GM12801 (cell line): ENCODE results near the gene AGAP2.

Source experiments
- CTCF ChIP-seq: IDR thresholded peaks from one replicate; pipeline ENCODE4 v1.5.1; 2011; ENCODE audit warnings: control low read depth; ENCODE audit not compliant: insufficient read length; ENCODE audit errors: extremely low read depth

Gene AGAP2

DNA sequence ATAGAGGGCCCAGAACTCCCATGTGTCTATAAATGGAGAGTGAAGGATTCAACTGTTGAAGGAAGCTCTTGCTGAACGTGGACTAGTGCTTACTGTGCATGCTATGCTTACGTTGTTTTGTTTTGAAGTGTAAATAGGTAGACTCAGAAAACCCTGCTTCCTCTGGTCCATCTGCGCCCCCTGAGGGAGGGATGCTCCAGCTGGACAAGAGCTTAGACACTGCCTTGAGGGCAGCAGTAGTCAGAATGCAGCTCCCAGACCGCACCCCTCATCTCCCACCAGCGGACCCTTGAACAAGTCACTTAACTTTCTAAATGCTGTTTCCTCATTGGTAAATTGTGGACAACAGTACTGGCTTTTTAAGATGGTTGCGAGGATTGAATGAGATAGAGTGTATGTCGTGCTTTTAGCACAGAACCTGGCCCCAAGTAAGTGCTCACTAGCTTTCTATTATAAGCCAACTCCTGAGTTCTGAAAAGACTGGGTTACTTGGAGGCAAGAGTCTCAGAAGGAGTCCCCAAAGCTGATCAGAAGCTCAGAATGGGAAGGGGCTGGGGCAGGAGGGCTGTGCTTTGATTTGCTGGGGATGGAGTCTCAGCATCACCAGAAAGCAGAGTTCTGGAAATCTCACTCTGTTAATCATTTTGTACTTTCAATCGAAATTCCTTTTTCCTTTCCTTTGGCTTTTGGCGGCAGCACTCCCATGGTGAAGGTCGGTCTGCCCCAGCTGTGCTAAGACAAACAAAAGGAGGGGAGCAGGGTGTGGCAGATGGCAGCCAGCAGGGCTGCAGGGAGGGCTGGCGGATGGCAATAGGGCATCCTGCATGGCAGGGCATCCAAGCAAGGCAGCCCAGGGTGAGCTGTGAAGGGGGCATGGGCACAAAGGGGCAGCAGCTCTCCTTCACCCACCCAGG, 15.6 kb downstream of the AGAP2 start:
- TF ChIP-seq CTCF, result no peak

GRCh38 chr12:57720606-57721595, 17.6 kb downstream of the AGAP2 start:
- no peak for TF ChIP-seq CTCF

DNA sequence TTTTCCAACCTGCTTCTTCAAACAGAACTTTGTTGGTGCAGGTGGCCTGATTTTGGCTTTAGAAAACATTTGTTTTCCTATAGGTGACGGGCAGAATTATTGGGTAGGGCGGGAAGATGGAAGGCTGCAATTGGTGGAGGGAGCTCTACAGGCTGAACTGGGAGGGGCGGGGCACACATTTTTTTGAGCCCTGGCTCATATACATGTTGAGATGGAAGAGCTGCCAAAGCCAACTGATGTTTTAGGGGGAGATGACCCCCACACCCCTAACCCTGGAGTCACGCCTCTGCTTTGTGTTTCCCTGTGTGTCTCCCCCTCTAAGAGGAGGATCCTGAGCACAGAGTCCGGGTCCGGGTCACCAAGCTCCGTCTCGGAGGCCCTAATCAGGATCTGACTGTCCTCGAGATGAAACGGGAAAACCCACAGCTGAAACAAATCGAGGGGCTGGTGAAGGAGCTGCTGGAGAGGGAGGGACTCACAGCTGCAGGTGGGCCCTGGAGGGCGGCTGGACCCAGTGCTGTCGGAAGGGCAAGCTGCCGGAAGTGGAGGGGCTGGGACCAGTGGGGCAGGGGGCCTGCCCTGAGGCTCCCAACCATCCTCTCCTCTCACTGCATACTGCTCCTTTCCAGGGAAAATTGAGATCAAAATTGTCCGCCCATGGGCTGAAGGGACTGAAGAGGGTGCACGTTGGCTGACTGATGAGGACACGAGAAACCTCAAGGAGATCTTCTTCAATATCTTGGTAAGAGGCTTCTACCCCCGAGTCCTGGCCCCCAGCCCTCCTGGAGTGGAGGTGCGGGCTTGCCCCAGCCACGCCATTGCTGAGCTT, 18.6 kb downstream of the AGAP2 start:
- no peak for TF ChIP-seq CTCF

DNA sequence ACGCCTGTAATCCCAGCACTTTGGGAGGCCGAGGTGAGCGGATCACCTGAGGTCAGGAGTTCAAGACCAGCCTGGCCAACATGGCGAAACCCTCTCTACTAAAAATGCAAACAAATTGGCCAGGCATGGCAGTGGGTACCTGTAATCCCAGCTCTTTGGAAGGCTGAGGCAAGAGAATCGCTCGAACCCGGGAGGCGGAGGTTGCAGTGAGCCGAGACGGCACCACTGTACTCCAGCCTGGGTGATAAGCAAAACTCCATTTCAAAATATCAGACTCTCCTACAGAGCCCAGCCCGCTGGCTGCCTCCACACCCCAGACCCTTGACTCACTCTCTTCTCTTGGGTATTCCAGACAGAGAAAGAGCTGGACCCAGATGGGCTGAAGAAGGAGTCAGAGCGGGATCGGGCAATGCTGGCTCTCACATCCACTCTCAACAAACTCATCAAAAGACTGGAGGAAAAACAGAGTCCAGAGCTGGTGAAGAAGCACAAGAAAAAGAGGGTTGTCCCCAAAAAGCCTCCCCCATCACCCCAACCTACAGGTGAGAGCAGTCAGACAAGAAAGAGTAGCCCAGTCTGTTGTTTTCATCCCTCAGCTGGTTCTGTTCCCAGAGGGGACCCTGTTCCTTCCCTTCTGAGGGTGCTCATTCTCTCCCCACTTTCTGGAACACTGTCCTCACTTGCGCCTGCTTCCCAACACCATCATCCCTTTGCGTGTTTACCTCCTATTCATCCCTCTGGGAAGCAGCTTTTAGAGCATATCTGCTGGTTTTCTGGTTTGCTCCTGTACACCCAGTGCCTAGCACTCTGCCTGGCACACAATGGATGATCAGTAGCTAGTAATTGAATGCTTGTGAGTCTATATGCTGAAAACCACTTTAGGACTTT, 19.7 kb downstream of the AGAP2 start:
- no peak for TF ChIP-seq CTCF

GRCh38 chr12:57717846-57718640, 20.5 kb downstream of the AGAP2 start:
- TF ChIP-seq CTCF, result no peak

DNA sequence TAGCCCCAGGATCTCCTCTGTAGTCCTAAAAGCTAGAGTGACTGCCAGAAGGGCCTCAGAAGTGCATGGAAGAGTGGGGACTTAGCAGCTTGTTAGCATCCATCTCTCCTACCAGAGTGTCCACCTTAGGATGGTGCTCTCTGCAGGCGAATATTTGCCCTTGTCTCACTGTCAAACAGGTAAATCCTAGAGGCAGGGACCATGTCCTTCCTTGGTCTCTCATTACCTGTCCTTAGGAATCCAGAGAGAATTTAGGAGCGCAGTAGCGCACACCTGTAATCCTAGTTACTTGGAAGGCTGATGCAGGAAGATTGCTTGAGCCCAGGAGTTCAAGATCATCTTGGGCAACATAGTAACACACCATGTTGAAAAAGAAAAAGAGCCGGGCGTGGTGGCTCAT, 21.4 kb downstream of the AGAP2 start:
- TF ChIP-seq CTCF, result no peak
